HepG2 (cell line): ENCODE data around the gene LINC00237. TPM values are rescaled to one million over a fixed set of nuclear protein-coding genes. Genes with fewer than 3 reads are reported as not detected.

ENCODE experiments used
- ATAC-seq: fragments of 200-7000 bp; cut with Tn5 transposase; 3 replicates; pipeline ENCODE4 v1.9.1; 2020; ENCODE audit warnings: mild to moderate bottlenecking, moderate library complexity
- BruUV-seq: library from RNA; stranded (reverse); fragments of 400-500 nt; replicated peaks from 2 replicates; lab custom pipeline; 2021; lab: Mats Ljungman, UMichigan
- CTCF ChIA-PET: fragments of 300-600 bp; formaldehyde crosslinking; extraction: SDS; loops from one replicate; lab custom pipeline; 2021; ENCODE audit warnings: low total read pairs, inconsistent platforms, low intra/inter-chr PET ratio; lab: Yijun Ruan, JAX
- POLR2A ChIA-PET: fragments of 350-600 bp; sonication (Branson Sonifier 250); formaldehyde crosslinking; loops from one replicate; lab custom pipeline; 2020; ENCODE audit warnings: antibody characterized with exemption, inconsistent platforms; lab: Yijun Ruan, JAX
- DNase-seq: peaks from one replicate; pipeline ENCODE4 v3.0.0-alpha.2; 2015; ENCODE audit warnings: low spot score
- FAIRE-seq: peaks from 3 replicates; lab custom pipeline; 2011; peaks lifted over from hg19 to GRCh38; lab: Jason Lieb, UNC
- H2AFZ ChIP-seq: one replicate; pipeline ENCODE4 v1.6.1; 2011; ENCODE audit warnings: low read length, inconsistent platforms
- H3K27ac ChIP-seq: fragments of 300-600 bp; 3 replicates; pipeline ENCODE4 v1.8.0; 2011; ENCODE audit warnings: mixed run types, mild to moderate bottlenecking, mixed read lengths, low read length, inconsistent platforms; ENCODE audit not compliant: insufficient read depth; ENCODE audit errors: extremely low read length
- H3K27me3 ChIP-seq, 2 experiments: fragments of 200-600 bp in 1 of 2; 2 replicates in 1 of 2; 3 replicates in 1 of 2; pipeline versions ENCODE4 v1.6.0 to v1.8.0; 2011; ENCODE audit warnings: low read length in 2 of 2, mild to moderate bottlenecking in 2 of 2, moderate library complexity in 2 of 2, inconsistent platforms in 1 of 2; ENCODE audit not compliant: insufficient read depth in 2 of 2, control insufficient read depth in 1 of 2
- H3K36me3 ChIP-seq, 2 experiments: fragments of 200-600 bp in 1 of 2; replicated peaks in 1 of 2; 2 replicates in 1 of 2; 3 replicates in 1 of 2; pipeline versions ENCODE4 v1.5.1 to v1.8.0; 2011; ENCODE audit warnings: low read length in 2 of 2, inconsistent platforms in 1 of 2; ENCODE audit not compliant: insufficient read depth in 2 of 2, control insufficient read depth in 1 of 2
- H3K4me1 ChIP-seq: 2 replicates; pipeline ENCODE4 v1.5.1; 2012; ENCODE audit warnings: low read length, inconsistent platforms; ENCODE audit not compliant: insufficient read depth
- H3K4me2 ChIP-seq: 2 replicates; pipeline ENCODE4 v1.6.0; 2011; ENCODE audit warnings: low read depth, low read length, inconsistent platforms
- H3K4me3 ChIP-seq, 3 experiments: fragments of 200-600 bp in 1 of 3; sonication (generic), shearing (Covaris generic) in 1 of 3; replicated peaks in 1 of 3; 2 replicates each; pipeline ENCODE4 v1.5.1; 2011 to 2016; ENCODE audit warnings: low read length in 3 of 3, inconsistent platforms in 2 of 3, low read depth in 2 of 3, mild to moderate bottlenecking in 2 of 3, control low read depth in 1 of 3, mixed read lengths in 1 of 3; ENCODE audit not compliant: insufficient read depth in 1 of 3
- H3K79me2 ChIP-seq: one replicate; pipeline ENCODE4 v1.6.1; 2011; ENCODE audit warnings: low read length, inconsistent platforms; ENCODE audit not compliant: insufficient read depth
- H3K9ac ChIP-seq: 2 replicates; pipeline ENCODE4 v1.6.0; 2011; ENCODE audit warnings: mild to moderate bottlenecking, low read depth, low read length, inconsistent platforms; ENCODE audit not compliant: insufficient read depth
- H3K9me3 ChIP-seq: 2 replicates; pipeline ENCODE4 v1.5.1; 2012; ENCODE audit warnings: mild to moderate bottlenecking, low read length
- H4K20me1 ChIP-seq: 2 replicates; pipeline ENCODE4 v1.6.0; 2011; ENCODE audit warnings: inconsistent platforms, mild to moderate bottlenecking, low read length, moderate library complexity; ENCODE audit not compliant: insufficient read depth
- HNF4A ChIP-seq: sonication (generic); formaldehyde crosslinking; IDR thresholded peaks from 2 replicates; pipeline ENCODE4 v1.4.0; 2020; ENCODE audit warnings: missing genetic modification reagents
- SALL1 ChIP-seq: sonication (generic); formaldehyde crosslinking; IDR thresholded peaks from 2 replicates; pipeline ENCODE4 v1.8.0; 2022; ENCODE audit warnings: mild to moderate bottlenecking, missing genetic modification reagents
- ZNF121 ChIP-seq: sonication (generic); formaldehyde crosslinking; IDR thresholded peaks from 2 replicates; pipeline ENCODE4 v1.5.0; 2020; ENCODE audit warnings: mild to moderate bottlenecking, missing genetic modification reagents
- ZNF350 ChIP-seq: sonication (generic); formaldehyde crosslinking; IDR thresholded peaks from 2 replicates; pipeline ENCODE4 v1.4.0; 2020; ENCODE audit warnings: mild to moderate bottlenecking, low read depth, missing genetic modification reagents, borderline replicate concordance
- ZNF430 ChIP-seq: sonication (generic); formaldehyde crosslinking; IDR thresholded peaks from 2 replicates; pipeline ENCODE4 v1.9.0; 2021; ENCODE audit warnings: mild to moderate bottlenecking, missing genetic modification reagents
- ZNF552 ChIP-seq: sonication (generic); formaldehyde crosslinking; IDR thresholded peaks from 2 replicates; pipeline ENCODE4 v1.9.0; 2022; ENCODE audit warnings: missing genetic modification reagents, mild to moderate bottlenecking, borderline replicate concordance
- ZNF724P ChIP-seq: sonication (generic); formaldehyde crosslinking; IDR thresholded peaks from 2 replicates; pipeline ENCODE4 v1.8.0; 2022; ENCODE audit warnings: missing genetic modification reagents, borderline replicate concordance
- ZNF747 ChIP-seq: sonication (generic); formaldehyde crosslinking; IDR thresholded peaks from 2 replicates; pipeline ENCODE4 v1.8.1; 2023; ENCODE audit warnings: missing genetic modification reagents, mild to moderate bottlenecking, borderline replicate concordance
- ZNF782 ChIP-seq: sonication (generic); formaldehyde crosslinking; IDR thresholded peaks from 2 replicates; pipeline ENCODE4 v1.4.0; 2020; ENCODE audit warnings: missing genetic modification reagents, mild to moderate bottlenecking, borderline replicate concordance
- WGBS: methylation state at CpG from one replicate; pipeline ENCODE4 v1.1.6; 2017; ENCODE audit warnings: low lambda C conversion rate; 5-methylcytosine and 5-hydroxymethylcytosine counted together
- in situ Hi-C: cut with HindIII; loops from 2 replicates; pipeline ENCODE4 v1.10.0; 2017; ENCODE audit warnings: low pct_unique_long_range_greater_than_20kb; ENCODE audit not compliant: extremely low pct_ligation_motif_present
- intact Hi-C: fragments of 100-400 bp; cut with micrococcal nuclease; formaldehyde crosslinking; loops from one replicate; pipeline ENCODE4 v1.10.0; 2022; ENCODE audit not compliant: unreplicated experiment
- polyA plus RNA-seq, 8 experiments: library from polyadenylated mRNA; depleted of rRNA in 3 of 8; stranded (reverse) in 7 of 8; unstranded in 1 of 8; fragments of >200 nt; fragmentation: Illumina TruSeq in 4 of 8; extraction: Trizol in 4 of 8; gene quantifications; 2 replicates each; pipeline versions ENCODE4 v1.2.1 to v1.2.3, GENCODE V29; 2011 to 2016; ENCODE audit warnings: low read depth in 4 of 8, missing spikeins in 1 of 8, mixed read lengths in 1 of 8; ENCODE audit not compliant: insufficient read depth in 1 of 8
- total RNA-seq, 5 experiments: library from RNA; depleted of rRNA; stranded (reverse); fragments of >200 nt; fragmentation: Illumina TruSeq; extraction: Trizol; gene quantifications; 2 replicates each; pipeline ENCODE4 v1.2.3, GENCODE V29; 2016; ENCODE audit warnings: low read depth in 1 of 5
- TF ChIP-seq, protein P1 (sequence below): sonication (generic); formaldehyde crosslinking; IDR thresholded peaks from 2 replicates; pipeline ENCODE4 v1.9.0; 2022; ENCODE audit warnings: missing genetic modification reagents, mild to moderate bottlenecking, borderline replicate concordance

Gene LINC00237
- total and polyA plus RNA-seq, 2 of the 13 experiments (the other 11 are each of a cell fraction or from before 2014, with no cell fraction given), result not detected

DNA sequence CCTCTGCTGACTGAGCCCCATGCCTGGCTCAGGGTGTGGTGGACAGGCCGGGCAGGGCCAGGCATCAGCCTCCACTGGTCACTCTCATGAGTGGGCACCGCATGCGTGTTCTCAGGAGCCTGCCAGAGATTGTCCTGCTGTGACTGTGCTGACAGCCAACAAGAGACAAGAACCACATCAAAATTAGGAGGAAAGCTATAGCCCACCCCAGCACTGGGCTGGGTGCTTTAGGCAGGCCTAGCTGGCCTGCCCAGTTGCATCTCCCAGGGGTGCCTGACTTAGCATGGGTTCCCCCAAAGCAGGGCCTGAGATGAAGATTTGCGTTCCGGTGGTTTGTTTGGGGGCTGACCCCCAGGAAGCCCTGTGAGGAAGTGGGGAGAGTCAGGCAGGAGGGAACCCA, 53.9 kb downstream of the LINC00237 start (continued):
- no peak for TF ChIP-seq ZNF747 (CRISPR knock-in tag)
- TF ChIP-seq ZNF430, result 0 out of 2 replicates have a peak, but pooled peaks have one; percentile 11
- TF ChIP-seq, all 625 proteins: peak for 8

DNA sequence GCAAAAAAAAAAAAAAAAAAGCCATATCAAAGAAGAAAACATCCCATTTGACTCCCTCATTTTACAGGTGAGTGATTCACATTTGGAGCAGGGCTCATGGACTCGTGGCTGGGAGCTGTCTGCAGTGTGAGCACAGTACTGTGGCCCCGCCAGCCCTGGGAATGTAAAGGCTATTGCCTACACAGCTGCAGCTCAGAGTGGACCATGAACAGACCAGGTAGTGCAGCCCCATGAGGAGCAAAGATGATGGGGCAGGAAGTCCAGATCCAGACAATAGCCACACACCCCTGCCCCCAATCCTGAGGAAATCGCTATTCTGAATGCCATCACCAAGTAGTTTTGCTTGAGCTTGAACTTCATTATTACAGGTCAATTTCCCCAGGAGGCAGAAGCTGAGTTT, 55.4 kb downstream of the LINC00237 start:
- BruUV-seq, result no TSS peak
- in situ Hi-C loops, result loop anchor here (5.0 to 10.0 kb wide), 2 partner anchors 77 to 454 kb away; partner anchors contain the start of gene KIZ
- 63% methylated on average over 3 of the region's 3 CpGs for WGBS

DNA sequence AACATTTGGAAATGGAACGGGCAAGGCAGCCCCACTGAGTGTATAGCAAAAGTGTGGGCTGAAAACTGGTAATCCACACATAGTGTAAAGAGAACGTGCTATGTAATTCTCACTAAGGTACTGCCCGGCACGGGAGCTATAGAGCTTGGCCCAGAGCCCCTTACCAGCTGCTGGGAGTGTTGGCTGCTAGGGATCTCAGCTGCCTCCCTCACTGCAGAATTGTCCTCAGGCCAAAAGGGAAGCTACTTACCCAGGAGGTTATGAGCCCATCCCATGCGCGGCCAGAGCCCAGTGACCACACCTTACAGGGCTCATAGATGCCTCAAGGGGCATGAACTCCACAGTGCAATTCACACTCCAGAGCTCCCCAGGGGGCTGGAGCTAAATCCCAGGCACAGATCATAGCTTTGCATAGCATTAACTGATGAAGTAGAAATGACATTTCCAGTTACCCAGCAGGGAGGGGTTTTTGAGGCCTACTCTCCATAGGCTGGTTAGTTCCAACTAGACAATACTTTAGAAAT, 56.8 kb downstream of the LINC00237 start:
- H3K4me2 ChIP-seq, result no peak overlapping the region
- CTCF ChIA-PET, result interaction anchor here (2.7 kb wide), 1 partner anchor 456 kb away, joined by 14 read pairs; no protein-coding TSS in a partner anchor
- no peaks in the 10 kb centered on the region for H3K79me2 ChIP-seq
- H3K4me3 ChIP-seq, result no peak overlapping the region
- H3K9ac ChIP-seq, result no peak overlapping the region
- H4K20me1 ChIP-seq, result no peaks in the 10 kb centered on the region
- no TSS peak for BruUV-seq
- WGBS, result 88% methylated on average over 6 of the region's 6 CpGs
- POLR2A ChIA-PET, result no interaction called here
- no peak overlapping the region for H3K27ac ChIP-seq
- in situ Hi-C loops, result no loop called here
- intact Hi-C loops, result no loop called here
- TF ChIP-seq ZNF782 (CRISPR knock-in tag) (0 out of 2 replicates have a peak, but pooled peaks have one; percentile 2), SALL1 (CRISPR knock-in tag) (0 out of 2 replicates have a peak, but pooled peaks have one; percentile 9), ZNF552 (CRISPR knock-in tag) (no peak), ZNF350 (CRISPR knock-in tag) (0 out of 2 replicates have a peak, but pooled peaks have one; percentile 8)
- TF ChIP-seq, protein P1, sequence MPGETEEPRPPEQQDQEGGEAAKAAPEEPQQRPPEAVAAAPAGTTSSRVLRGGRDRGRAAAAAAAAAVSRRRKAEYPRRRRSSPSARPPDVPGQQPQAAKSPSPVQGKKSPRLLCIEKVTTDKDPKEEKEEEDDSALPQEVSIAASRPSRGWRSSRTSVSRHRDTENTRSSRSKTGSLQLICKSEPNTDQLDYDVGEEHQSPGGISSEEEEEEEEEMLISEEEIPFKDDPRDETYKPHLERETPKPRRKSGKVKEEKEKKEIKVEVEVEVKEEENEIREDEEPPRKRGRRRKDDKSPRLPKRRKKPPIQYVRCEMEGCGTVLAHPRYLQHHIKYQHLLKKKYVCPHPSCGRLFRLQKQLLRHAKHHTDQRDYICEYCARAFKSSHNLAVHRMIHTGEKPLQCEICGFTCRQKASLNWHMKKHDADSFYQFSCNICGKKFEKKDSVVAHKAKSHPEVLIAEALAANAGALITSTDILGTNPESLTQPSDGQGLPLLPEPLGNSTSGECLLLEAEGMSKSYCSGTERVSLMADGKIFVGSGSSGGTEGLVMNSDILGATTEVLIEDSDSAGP (CRISPR knock-in tag), result peak; percentile 33; the same call in 1 of the 2 replicates
- H3K9me3 ChIP-seq, result no peaks in the 10 kb centered on the region
- peaks cover 59% of the 10 kb centered on the region for H3K4me1 ChIP-seq
- DNase-seq, result no peak
- no peaks in the 10 kb centered on the region for H3K36me3 ChIP-seq
- no peak for ATAC-seq
- no peak for FAIRE-seq
- H3K27me3 ChIP-seq, result no peaks in the 10 kb centered on the region
- no peak overlapping the region for H2AFZ ChIP-seq

More for the DNA sequence above, 55.4 kb downstream of the LINC00237 start:
- Histone ChIP-seq H4K20me1 (no peaks in the 10 kb centered on the region), H3K36me3 (no peaks in the 10 kb centered on the region), H3K4me3 (no peak overlapping the region), H3K9me3 (no peaks in the 10 kb centered on the region), H3K79me2 (no peaks in the 10 kb centered on the region), H3K4me1 (peaks cover 53% of the 10 kb centered on the region), H2AFZ (no peak overlapping the region), H3K9ac (no peak overlapping the region), H3K27ac (no peak overlapping the region), H3K27me3 (no peaks in the 10 kb centered on the region), H3K4me2 (no peak overlapping the region)
- ATAC-seq (no peak), DNase-seq (no peak), FAIRE-seq (no peak)
- intact Hi-C loops, result loop anchor here (2.0 kb wide), 1 partner anchor 450 kb away; no protein-coding TSS in a partner anchor
- POLR2A ChIA-PET, result no interaction called here
- no peak for TF ChIP-seq ZNF724P (CRISPR knock-in tag)
- peak; percentile 52; the same call in 1 of the 2 replicates for TF ChIP-seq ZNF121 (CRISPR knock-in tag)
- peak; percentile 31; the same call in 1 of the 2 replicates for TF ChIP-seq HNF4A (CRISPR knock-in tag)
- CTCF ChIA-PET, result no interaction called here
